A673 (cell line): ENCODE measurements around the gene PPM1M. TPM values are rescaled to one million over a fixed set of nuclear protein-coding genes. Genes with fewer than 3 reads are reported as not detected.

Source experiments
- BruUV-seq: library from RNA; stranded (reverse); fragments of 400-500 nt; replicated peaks from 2 replicates; lab custom pipeline; 2021; lab: Mats Ljungman, UMichigan
- CTCF ChIA-PET: fragments of 300-600 bp; sonication (Branson Sonifier 250); formaldehyde crosslinking; loops from one replicate; lab custom pipeline; 2022; ENCODE audit warnings: antibody characterized with exemption; lab: Charles Lee
- POLR2A ChIA-PET: fragments of 300-600 bp; sonication (Branson Sonifier 250); formaldehyde crosslinking; loops from one replicate; lab custom pipeline; 2022; ENCODE audit warnings: antibody characterized with exemption; ENCODE audit not compliant: low non-redundant PET; lab: Charles Lee
- DNase-seq: peaks from one replicate; pipeline ENCODE4 v3.0.0-alpha.2; 2015; ENCODE audit warnings: low spot score
- H3K27ac ChIP-seq: fragments of 200-600 bp; sonication (generic); 2 replicates; pipeline ENCODE4 v1.5.1; 2016; ENCODE audit warnings: mixed run types, low read depth, mild to moderate bottlenecking, mixed read lengths, antibody characterized with exemption, low read length; ENCODE audit not compliant: poor library complexity, severe bottlenecking
- H3K27me3 ChIP-seq: fragments of 200-600 bp; sonication (generic); replicated peaks from 2 replicates; pipeline ENCODE4 v1.6.1; 2017; ENCODE audit warnings: mixed run types, low read depth, mild to moderate bottlenecking, mixed read lengths, antibody characterized with exemption, low read length; ENCODE audit not compliant: insufficient read depth, poor library complexity
- H3K36me3 ChIP-seq: fragments of 200-600 bp; sonication (generic); 2 replicates; pipeline ENCODE4 v1.6.1; 2016; ENCODE audit warnings: mixed run types, mild to moderate bottlenecking, mixed read lengths, antibody characterized with exemption, low read length; ENCODE audit not compliant: insufficient read depth, poor library complexity, severe bottlenecking
- H3K4me1 ChIP-seq: fragments of 200-600 bp; sonication (generic); 2 replicates; pipeline ENCODE4 v1.6.1; 2017; ENCODE audit warnings: mixed run types, mild to moderate bottlenecking, mixed read lengths, antibody characterized with exemption, low read length; ENCODE audit not compliant: insufficient read depth, poor library complexity, severe bottlenecking
- H3K4me3 ChIP-seq: fragments of 200-600 bp; sonication (generic); 2 replicates; pipeline ENCODE4 v1.5.1; 2016; ENCODE audit warnings: low read depth, mixed run types, mild to moderate bottlenecking, mixed read lengths, low read length; ENCODE audit not compliant: poor library complexity, severe bottlenecking
- H3K9me3 ChIP-seq: fragments of 200-600 bp; sonication (generic); 2 replicates; pipeline ENCODE4 v1.6.1; 2016; ENCODE audit warnings: mixed run types, low read depth, mild to moderate bottlenecking, mixed read lengths, antibody characterized with exemption, low read length; ENCODE audit not compliant: poor library complexity, severe bottlenecking
- EZH2 ChIP-seq: fragments of 200-600 bp; sonication (generic); IDR thresholded peaks from 2 replicates; pipeline ENCODE4 v1.6.1; 2017; ENCODE audit warnings: borderline replicate concordance, low read depth, mild to moderate bottlenecking, mixed read lengths, antibody characterized with exemption, low read length; ENCODE audit not compliant: poor library complexity, severe bottlenecking
- intact Hi-C: fragments of 100-400 bp; cut with micrococcal nuclease; formaldehyde crosslinking; loops from one replicate; pipeline ENCODE4 v1.10.0; 2022; ENCODE audit not compliant: unreplicated experiment
- total RNA-seq: library from RNA; stranded (reverse); gene quantifications from 2 replicates; pipeline ENCODE4 v1.2.3, GENCODE V29; 2021
- TF ChIP-seq, protein P1 (sequence below): fragments of 300-800, 200-600 bp; sonication (generic); conservative IDR thresholded peaks from 2 replicates; pipeline ENCODE4 v1.5.1; 2017; ENCODE audit warnings: low read depth, mild to moderate bottlenecking, antibody characterized with exemption, low read length, moderate library complexity, mixed read lengths

The PPM1M gene
- total RNA-seq, 1 experiment from 2014 or later = 3.6 TPM

- BruUV-seq = no TSS peak
- CTCF ChIA-PET = no interaction called here
- intact Hi-C loops = no loop called here
- no peaks in the 10 kb centered on the region for H3K4me1 ChIP-seq
- no peak for TF ChIP-seq EZH2
- no peak for DNase-seq
- H3K36me3 ChIP-seq = no peaks in the 10 kb centered on the region
- POLR2A ChIA-PET = no interaction called here
- no peak overlapping the region for H3K4me3 ChIP-seq
- no peak overlapping the region for H3K27ac ChIP-seq
- H3K27me3 ChIP-seq = no peaks in the 10 kb centered on the region
- no peaks in the 10 kb centered on the region for H3K9me3 ChIP-seq
Measured at GRCh38 chr3:52228751-52229291, 16.7 kb upstream of the PPM1M start.

GRCh38 chr3:52229656-52230055 is 15.9 kb upstream of the PPM1M start:
- Histone ChIP-seq H3K27me3 (no peaks in the 10 kb centered on the region), H3K4me1 (no peaks in the 10 kb centered on the region), H3K4me3 (no peak overlapping the region), H3K9me3 (no peaks in the 10 kb centered on the region), H3K27ac (no peak overlapping the region), H3K36me3 (no peaks in the 10 kb centered on the region)
- CTCF ChIA-PET = no interaction called here
- BruUV-seq = no TSS peak
- DNase-seq = no peak
- TF ChIP-seq, protein P1, sequence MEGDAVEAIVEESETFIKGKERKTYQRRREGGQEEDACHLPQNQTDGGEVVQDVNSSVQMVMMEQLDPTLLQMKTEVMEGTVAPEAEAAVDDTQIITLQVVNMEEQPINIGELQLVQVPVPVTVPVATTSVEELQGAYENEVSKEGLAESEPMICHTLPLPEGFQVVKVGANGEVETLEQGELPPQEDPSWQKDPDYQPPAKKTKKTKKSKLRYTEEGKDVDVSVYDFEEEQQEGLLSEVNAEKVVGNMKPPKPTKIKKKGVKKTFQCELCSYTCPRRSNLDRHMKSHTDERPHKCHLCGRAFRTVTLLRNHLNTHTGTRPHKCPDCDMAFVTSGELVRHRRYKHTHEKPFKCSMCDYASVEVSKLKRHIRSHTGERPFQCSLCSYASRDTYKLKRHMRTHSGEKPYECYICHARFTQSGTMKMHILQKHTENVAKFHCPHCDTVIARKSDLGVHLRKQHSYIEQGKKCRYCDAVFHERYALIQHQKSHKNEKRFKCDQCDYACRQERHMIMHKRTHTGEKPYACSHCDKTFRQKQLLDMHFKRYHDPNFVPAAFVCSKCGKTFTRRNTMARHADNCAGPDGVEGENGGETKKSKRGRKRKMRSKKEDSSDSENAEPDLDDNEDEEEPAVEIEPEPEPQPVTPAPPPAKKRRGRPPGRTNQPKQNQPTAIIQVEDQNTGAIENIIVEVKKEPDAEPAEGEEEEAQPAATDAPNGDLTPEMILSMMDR = no peak
- no peak for TF ChIP-seq EZH2
- POLR2A ChIA-PET = no interaction called here
- intact Hi-C loops = no loop called here

GRCh38 chr3:52230461-52230860 is 15.1 kb upstream of the PPM1M start:
- no peaks in the 10 kb centered on the region for H3K9me3 ChIP-seq
- TF ChIP-seq, protein P1 = no peak
- no peak for TF ChIP-seq EZH2
- BruUV-seq = no TSS peak
- ChIA-PET CTCF (no interaction called here), POLR2A (no interaction called here)
- no peaks in the 10 kb centered on the region for H3K27me3 ChIP-seq
- no peak overlapping the region for H3K4me3 ChIP-seq
- intact Hi-C loops = no loop called here
- H3K4me1 ChIP-seq = no peaks in the 10 kb centered on the region
- no peak overlapping the region for H3K27ac ChIP-seq
- no peaks in the 10 kb centered on the region for H3K36me3 ChIP-seq
- no peak for DNase-seq
